ENCODE results near the gene MFN1.

The MFN1 gene

DNA sequence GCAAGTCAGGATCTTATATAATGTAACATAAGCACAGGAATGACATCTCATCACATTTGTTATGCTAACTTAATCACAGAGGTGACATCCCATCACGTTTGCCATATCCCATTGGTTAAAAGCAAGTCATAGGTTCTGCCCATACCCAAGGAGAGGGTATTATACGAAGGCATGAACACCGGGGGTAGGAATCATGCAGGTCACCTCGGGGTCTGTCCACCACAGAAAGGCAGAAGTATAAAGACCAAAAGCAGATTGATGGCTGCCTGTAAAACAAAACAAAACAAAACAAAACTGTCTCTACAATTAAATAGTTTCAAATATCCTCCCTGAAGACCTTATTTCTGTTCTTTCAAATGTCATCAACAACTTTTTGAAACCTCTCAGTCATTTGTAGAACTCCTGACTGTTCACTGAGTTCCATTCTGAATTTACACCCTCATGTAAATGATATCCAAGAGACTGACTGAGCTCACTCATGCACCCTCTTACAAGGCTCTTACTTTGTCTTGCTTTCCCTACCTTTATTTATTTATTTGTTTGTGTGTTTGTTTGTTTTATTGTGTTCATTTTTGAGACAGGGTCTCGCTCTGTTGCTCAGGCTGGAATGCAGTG is 47.4 kb upstream of the MFN1 start:
- Histone ChIP-seq H4K20me1 (ENCODE audit: low read depth, low read length) (no peaks in the 10 kb centered on the region), H3K27ac (ENCODE audit: low read depth, low read length) (no peak overlapping the region), H3K4me2 (ENCODE audit: low read depth, low read length, poor library complexity, severe bottlenecking) (no peak overlapping the region), H3F3A (ENCODE audit: insufficient read depth) (no peaks in the 10 kb centered on the region), H3K36me3 (ENCODE audit: low read length) (no peaks in the 10 kb centered on the region), H3K27me3 (ENCODE audit: low read length) (no peaks in the 10 kb centered on the region), H3K9me2 (replicated peaks; ENCODE audit: insufficient read depth, low read length) (no peaks in the 10 kb centered on the region), H3K79me2 (ENCODE audit: insufficient read depth, low read length) (no peaks in the 10 kb centered on the region), H2AFZ (ENCODE audit: low read depth, low read length, severe bottlenecking) (no peak overlapping the region), H3K4me3 (ENCODE audit: insufficient read depth, low read length, poor library complexity, severe bottlenecking) (no peak overlapping the region), H3K9ac (ENCODE audit: low read length) (no peak overlapping the region), H3K9me3 (ENCODE audit: insufficient read depth, low read length) (no peaks in the 10 kb centered on the region)
- TF ChIP-seq EZH2phosphoT487 (conservative IDR thresholded peaks at IDR 0.05; ENCODE audit: low read length): no peak
- TF ChIP-seq, protein P1, sequence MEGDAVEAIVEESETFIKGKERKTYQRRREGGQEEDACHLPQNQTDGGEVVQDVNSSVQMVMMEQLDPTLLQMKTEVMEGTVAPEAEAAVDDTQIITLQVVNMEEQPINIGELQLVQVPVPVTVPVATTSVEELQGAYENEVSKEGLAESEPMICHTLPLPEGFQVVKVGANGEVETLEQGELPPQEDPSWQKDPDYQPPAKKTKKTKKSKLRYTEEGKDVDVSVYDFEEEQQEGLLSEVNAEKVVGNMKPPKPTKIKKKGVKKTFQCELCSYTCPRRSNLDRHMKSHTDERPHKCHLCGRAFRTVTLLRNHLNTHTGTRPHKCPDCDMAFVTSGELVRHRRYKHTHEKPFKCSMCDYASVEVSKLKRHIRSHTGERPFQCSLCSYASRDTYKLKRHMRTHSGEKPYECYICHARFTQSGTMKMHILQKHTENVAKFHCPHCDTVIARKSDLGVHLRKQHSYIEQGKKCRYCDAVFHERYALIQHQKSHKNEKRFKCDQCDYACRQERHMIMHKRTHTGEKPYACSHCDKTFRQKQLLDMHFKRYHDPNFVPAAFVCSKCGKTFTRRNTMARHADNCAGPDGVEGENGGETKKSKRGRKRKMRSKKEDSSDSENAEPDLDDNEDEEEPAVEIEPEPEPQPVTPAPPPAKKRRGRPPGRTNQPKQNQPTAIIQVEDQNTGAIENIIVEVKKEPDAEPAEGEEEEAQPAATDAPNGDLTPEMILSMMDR (IDR thresholded peaks at IDR 0.05; ENCODE audit: insufficient read depth, low read length, poor library complexity, severe bottlenecking): no peak

DNA sequence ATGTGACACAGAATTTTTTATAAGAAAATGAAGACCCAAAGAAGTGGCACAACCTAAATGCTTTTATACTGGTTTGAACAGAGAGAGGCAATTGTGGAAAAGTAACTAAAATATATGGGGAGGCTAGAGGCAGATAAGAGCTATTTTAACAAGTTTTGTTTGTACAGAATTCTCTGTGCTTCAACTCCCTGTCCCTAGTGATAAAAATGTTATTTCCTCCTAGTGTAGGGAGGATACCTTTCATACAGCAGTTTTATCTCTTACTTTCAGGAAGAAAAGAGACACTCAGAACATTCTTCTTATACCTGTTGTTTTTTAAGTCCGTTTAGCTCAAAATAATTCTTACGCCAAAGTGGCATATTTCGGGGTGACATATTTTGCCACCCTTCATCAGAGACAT is 45.9 kb upstream of the MFN1 start:
- Histone ChIP-seq H3K27ac (ENCODE audit: low read depth, low read length) (no peak overlapping the region), H3K79me2 (ENCODE audit: insufficient read depth, low read length) (no peaks in the 10 kb centered on the region), H3K9me2 (replicated peaks; ENCODE audit: insufficient read depth, low read length) (no peaks in the 10 kb centered on the region), H2AFZ (ENCODE audit: low read depth, low read length, severe bottlenecking) (no peak overlapping the region), H3K4me2 (ENCODE audit: low read depth, low read length, poor library complexity, severe bottlenecking) (no peak overlapping the region), H4K20me1 (ENCODE audit: low read depth, low read length) (no peaks in the 10 kb centered on the region), H3K36me3 (ENCODE audit: low read length) (no peaks in the 10 kb centered on the region), H3F3A (ENCODE audit: insufficient read depth) (no peaks in the 10 kb centered on the region), H3K4me3 (ENCODE audit: insufficient read depth, low read length, poor library complexity, severe bottlenecking) (no peak overlapping the region), H3K9me3 (ENCODE audit: insufficient read depth, low read length) (no peaks in the 10 kb centered on the region), H3K9ac (ENCODE audit: low read length) (no peak overlapping the region), H3K27me3 (ENCODE audit: low read length) (no peaks in the 10 kb centered on the region)
- TF ChIP-seq EZH2phosphoT487 (conservative IDR thresholded peaks at IDR 0.05; ENCODE audit: low read length): no peak
- TF ChIP-seq, protein P1 (IDR thresholded peaks at IDR 0.05; ENCODE audit: insufficient read depth, low read length, poor library complexity, severe bottlenecking): no peak

DNA sequence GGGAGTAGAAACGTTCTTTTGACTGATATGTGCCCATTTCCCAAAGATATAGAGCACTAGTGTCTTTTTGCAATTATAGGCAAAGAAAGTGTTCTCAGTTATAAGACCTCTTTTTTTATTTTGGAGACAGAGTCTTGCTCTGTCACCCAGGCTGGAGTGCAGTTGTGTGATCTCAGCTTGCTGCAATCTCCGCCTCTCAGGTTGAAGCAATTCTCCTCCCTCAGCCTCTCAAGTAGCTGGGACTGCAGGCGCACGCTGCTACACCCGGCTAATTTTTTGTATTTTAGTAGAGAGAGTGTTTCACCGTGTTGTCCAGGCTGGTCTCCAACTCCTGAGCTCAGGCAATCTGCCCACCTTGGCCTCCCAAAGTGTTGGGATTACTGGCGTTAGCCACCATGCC is 45.4 kb upstream of the MFN1 start:
- Histone ChIP-seq H3F3A (ENCODE audit: insufficient read depth) (no peaks in the 10 kb centered on the region), H3K4me2 (ENCODE audit: low read depth, low read length, poor library complexity, severe bottlenecking) (no peak overlapping the region), H3K9me3 (ENCODE audit: insufficient read depth, low read length) (no peaks in the 10 kb centered on the region), H3K4me3 (ENCODE audit: insufficient read depth, low read length, poor library complexity, severe bottlenecking) (no peak overlapping the region), H3K79me2 (ENCODE audit: insufficient read depth, low read length) (no peaks in the 10 kb centered on the region), H3K9ac (ENCODE audit: low read length) (no peak overlapping the region), H3K36me3 (ENCODE audit: low read length) (no peaks in the 10 kb centered on the region), H2AFZ (ENCODE audit: low read depth, low read length, severe bottlenecking) (no peak overlapping the region), H3K27ac (ENCODE audit: low read depth, low read length) (no peak overlapping the region), H3K27me3 (ENCODE audit: low read length) (no peaks in the 10 kb centered on the region), H3K9me2 (replicated peaks; ENCODE audit: insufficient read depth, low read length) (no peaks in the 10 kb centered on the region), H4K20me1 (ENCODE audit: low read depth, low read length) (no peaks in the 10 kb centered on the region)
- TF ChIP-seq, protein P1 (IDR thresholded peaks at IDR 0.05; ENCODE audit: insufficient read depth, low read length, poor library complexity, severe bottlenecking): no peak
- no peak for TF ChIP-seq EZH2phosphoT487 (conservative IDR thresholded peaks at IDR 0.05; ENCODE audit: low read length)
